RPMI7951 (cell line): Measurements from ENCODE around the gene ASCC1. TPM values are rescaled to one million over a fixed set of nuclear protein-coding genes. Genes with fewer than 3 reads are reported as not detected.
"Not testable (repeated sequence)": the region's sequence is repeated elsewhere in the genome, so short reads cannot be mapped to it uniquely, and the experiment has no call there.

Source experiments
- DNase-seq: peaks from one replicate; pipeline ENCODE4 v3.0.0-alpha.2; 2012; ENCODE audit warnings: low read depth
- total RNA-seq: library from RNA; depleted of rRNA; stranded (reverse); fragments of >200 nt; shearing (Covaris generic); gene quantifications from 2 replicates; pipeline ENCODE4 v1.2.3, GENCODE V29; 2014

Gene ASCC1
- total RNA-seq, 1 experiment from 2014 or later, result 40.3 TPM

- peak; percentile 96 for DNase-seq
Observed at GRCh38 chr10:72171175-72171630, 44.9 kb downstream of the ASCC1 start.

- DNase-seq, result no peak
Observed at GRCh38 chr10:72170733-72171132, 45.3 kb downstream of the ASCC1 start.

- no peak for DNase-seq
Observed at GRCh38 chr10:72170263-72170662, 45.8 kb downstream of the ASCC1 start.

GRCh38 chr10:72167118-72167517, 49.0 kb downstream of the ASCC1 start:
- no peak for DNase-seq

GRCh38 chr10:72164617-72165016, 51.5 kb downstream of the ASCC1 start:
- DNase-seq, result peak; percentile 26

- DNase-seq, result peak; percentile 70
Observed at GRCh38 chr10:72162978-72163377, 53.1 kb downstream of the ASCC1 start.

GRCh38 chr10:72158176-72158575, 57.9 kb downstream of the ASCC1 start:
- DNase-seq, result no peak

GRCh38 chr10:72156223-72156622, 59.9 kb downstream of the ASCC1 start:
- DNase-seq, result no peak

GRCh38 chr10:72152286-72152685, 63.8 kb downstream of the ASCC1 start:
- DNase-seq, result no peak

GRCh38 chr10:72150746-72151478, 65.2 kb downstream of the ASCC1 start:
- DNase-seq, result not testable (repeated sequence)

GRCh38 chr10:72147324-72147584, 68.8 kb downstream of the ASCC1 start:
- not testable (repeated sequence) for DNase-seq

GRCh38 chr10:72146559-72147323, 69.3 kb downstream of the ASCC1 start:
- DNase-seq, result no peak

GRCh38 chr10:72146071-72146470, 70.0 kb downstream of the ASCC1 start:
- no peak for DNase-seq

GRCh38 chr10:72145657-72146056, 70.4 kb downstream of the ASCC1 start:
- DNase-seq, result no peak

GRCh38 chr10:72140850-72141249, 75.2 kb downstream of the ASCC1 start:
- no peak for DNase-seq

GRCh38 chr10:72140174-72140573, 75.9 kb downstream of the ASCC1 start:
- no peak for DNase-seq

GRCh38 chr10:72137583-72137982, 78.5 kb downstream of the ASCC1 start:
- DNase-seq, result no peak

GRCh38 chr10:72136225-72136624, 79.9 kb downstream of the ASCC1 start:
- not testable (repeated sequence) for DNase-seq

GRCh38 chr10:72134785-72135767, 81.0 kb downstream of the ASCC1 start:
- no peak for DNase-seq

GRCh38 chr10:72133517-72133916, 82.6 kb downstream of the ASCC1 start:
- DNase-seq, result peak; percentile 78

GRCh38 chr10:72132854-72133253, 83.2 kb downstream of the ASCC1 start:
- DNase-seq, result no peak

- DNase-seq, result no peak
Observed at GRCh38 chr10:72127571-72127970, 88.5 kb downstream of the ASCC1 start.
